Activated gamma-delta T cell treated with anti-CD3 and anti-CD28 coated beads, Interleukin-2, amount 50 U/mL, for 16 hours (primary cell): Measurements from ENCODE around the gene COMTD1.

Experiments used
- DNase-seq: peaks from one replicate; pipeline ENCODE4 v3.0.0-alpha.2; 2020; ENCODE audit warnings: low read depth

The COMTD1 gene

DNA sequence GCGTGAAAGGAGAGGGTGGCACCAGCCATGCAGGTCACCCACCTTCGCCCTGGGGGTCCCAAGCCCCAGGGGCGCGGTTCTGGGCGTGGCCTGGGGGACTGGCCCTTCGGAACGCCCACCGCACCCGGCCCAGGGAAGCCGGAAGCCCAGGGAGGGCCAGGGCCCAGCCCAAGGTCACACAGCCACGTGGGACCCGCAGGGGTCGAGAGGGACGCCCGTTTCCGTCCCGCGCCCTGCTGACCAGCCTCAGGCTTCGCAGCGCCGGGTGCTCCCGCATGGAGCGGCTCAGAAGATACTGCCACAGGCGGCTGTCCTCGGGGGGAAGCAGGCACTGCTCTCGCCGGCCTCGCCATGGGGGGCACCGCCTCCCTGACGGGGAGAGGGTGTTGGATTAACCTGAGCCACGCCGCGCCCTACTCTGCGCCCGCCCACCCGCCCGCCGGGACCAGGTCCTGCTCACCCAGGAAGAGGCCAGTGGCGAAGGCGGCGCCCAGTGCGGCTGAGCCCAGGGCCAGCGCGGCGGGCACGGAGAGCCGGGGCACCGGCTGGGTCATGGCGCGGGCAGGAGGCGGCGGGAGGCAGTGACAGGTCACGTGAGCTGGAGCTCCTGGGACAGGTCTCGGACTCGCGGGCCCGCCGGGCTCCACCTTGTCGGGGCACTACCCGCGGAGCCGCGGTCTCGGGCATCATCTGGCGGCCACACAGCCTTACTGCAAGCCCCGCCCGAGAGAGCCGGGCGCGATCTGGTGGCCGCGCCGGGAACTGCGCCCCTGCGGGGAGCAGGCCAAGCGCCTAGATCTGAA lies at the start of gene COMTD1:
TSS of gene COMTD1 (minus strand) at position 583 of the 803 bp plus-strand sequence. CDS start at position 554, 29 bp downstream.
- DNase-seq: peak; percentile 88

DNA sequence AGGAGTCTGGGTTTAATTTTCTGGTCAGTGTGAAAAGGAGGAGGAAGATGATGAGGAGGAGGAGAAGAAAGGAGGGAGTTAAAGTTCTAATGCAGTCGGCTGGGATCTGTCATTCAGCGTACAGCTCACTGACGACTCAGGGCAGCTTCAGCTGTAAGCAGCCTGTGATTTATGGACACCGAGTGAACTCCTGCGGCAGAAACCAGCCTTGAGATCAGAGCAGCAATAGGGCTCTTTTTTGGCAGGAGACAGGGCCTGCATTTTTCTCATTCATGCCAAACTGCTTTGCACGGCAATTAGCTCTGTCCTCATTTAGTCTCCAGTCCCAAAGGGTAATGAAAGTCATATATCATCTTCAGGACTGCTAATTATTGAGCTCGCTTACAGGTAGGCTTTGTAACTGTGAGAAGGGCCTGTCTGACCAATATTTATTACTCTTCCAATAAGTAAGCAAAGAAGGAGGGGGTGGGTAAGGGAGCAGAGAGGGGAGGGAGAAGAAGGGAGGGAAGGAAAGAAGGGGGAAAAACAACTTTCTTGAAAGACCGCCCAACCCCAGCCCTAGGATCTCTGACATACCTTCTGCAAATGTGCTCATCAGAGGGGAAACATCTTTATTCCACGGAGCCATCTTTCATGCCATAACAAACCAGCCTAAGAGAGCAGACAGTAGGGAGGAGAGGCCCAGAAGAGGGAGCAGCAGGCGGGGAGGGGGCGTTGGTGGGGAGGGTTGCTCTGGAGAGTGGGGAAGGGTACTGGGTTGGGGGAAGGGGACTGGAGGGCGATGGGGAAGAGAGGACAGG lies 48.1 kb upstream of the COMTD1 start:
- DNase-seq: no peak

DNA sequence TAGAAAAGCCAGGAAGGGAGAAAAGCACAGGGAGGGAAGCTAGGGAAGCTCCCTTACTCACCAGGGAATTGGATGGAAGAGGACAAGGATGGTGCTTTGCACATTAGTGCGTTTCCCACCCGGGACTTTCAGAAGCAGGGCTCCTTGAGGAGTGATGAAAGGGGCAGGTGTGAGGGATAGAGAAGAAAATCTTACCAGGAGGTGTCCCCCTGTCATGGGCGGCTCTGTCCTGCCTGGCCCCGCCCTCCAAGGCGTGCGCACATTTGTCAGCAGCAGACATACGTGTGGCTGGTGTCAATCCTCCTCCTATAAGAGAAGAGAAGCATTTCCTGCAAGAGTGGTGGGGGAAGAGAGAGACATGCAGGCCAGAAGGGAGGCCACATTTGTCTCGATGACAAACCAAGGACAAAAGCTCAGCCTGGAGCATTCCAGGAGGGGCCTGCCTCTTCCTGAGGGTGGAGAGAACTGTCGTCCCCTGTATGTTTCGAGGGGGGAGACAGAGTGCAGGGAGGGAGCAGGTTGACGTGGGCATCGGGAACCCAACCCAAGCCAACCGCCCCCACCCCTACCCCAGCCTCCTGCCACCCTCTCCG lies 47.4 kb upstream of the COMTD1 start:
- DNase-seq: no peak

DNA sequence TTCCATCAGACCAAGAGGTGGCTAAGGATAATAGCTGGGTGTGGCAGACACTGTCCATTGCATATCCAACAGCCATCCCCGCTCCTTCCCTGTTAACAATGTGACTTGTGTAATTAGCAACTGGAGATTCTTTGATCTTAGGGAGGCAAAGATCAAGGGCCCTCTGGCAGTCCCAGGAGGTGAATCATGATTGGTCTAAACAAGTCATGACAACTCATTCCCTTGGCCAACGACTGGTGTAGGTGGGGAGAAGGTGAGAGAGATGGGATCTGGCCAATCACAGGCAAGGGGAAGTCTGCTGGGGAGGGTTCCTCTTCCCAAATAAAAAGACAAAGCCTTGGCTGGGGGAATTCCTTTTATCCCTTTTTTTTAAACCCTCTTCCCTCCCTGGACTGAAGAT lies 46.2 kb upstream of the COMTD1 start:
- no peak for DNase-seq

DNA sequence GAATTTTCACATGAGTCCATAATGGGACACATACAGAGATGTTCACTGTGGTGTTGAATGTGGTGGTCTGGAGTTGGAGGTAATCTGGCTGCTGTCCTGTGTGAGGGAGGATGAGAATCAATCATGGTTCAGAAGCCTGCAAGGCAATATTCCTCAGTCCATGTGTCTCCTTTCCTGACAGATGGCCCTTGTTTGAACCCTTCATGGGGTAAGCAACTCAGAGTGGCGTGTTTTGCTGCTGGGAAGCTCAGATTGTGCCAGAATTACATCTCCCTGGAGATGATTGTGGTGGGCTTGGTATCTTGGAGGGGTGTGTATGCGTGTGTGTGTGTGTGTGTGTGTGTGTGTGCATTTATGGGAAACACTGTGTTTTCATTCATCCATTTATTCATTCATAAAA lies 44.5 kb upstream of the COMTD1 start:
- no peak for DNase-seq

DNA sequence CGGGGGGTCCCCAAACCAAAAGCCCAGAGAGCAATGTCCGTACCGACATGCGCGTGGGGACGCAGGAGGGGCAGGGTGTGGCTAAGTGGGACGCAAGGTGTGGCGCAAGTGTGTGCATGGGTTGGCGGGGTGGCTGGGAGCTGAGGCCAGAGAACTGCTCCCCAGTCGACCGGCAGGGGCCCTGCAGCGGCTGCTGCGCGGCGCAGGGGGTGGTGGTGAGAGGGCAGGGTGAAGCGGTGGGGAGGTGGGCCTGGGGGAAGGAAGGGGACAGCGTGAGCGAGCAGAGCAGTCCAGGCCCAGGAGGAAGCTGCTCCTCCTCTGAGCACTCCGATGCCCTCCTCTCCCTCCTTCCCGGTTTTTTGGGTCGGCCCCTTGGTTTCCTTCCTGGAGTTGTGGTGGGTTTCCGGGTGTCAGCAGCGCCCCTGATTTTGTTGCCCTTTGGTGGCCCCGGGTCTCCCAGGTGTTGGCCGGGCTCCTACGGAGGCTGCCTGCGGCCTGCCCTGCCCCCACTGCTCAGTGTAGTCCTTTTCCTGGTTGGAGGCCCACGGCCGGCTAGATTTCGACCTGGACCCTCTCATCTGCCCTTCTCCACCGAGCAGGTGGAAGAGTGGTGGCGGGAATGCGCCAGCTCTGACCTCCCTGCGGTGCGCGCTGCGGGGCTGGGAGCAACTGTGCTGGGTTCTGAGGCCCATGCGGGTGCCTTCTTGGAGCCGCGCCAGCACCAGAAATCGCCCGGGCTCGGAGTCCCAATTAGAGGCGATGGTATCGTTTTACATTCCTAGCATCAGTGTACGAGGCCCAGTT lies 40.5 kb upstream of the COMTD1 start:
- no peak for DNase-seq

DNA sequence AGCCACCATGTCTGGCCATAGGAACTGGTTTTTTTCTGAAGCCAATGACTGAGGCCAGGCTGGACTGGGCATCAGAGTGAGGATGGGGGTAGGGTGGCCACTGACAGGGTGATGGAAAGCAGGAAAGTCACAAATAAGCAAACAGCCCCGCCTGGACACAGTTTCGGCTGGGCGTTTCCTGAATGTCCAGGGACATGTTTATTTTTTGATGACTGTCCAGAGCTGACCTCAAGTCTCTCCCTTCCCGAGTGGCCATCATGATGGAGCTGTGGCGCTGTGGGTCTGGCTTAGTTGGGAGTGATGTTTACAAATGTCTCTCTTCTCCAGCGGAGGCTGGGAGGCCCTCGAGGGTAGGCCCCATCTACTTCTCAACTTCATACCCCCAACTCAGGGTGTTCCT lies 37.1 kb upstream of the COMTD1 start:
- DNase-seq: no peak

DNA sequence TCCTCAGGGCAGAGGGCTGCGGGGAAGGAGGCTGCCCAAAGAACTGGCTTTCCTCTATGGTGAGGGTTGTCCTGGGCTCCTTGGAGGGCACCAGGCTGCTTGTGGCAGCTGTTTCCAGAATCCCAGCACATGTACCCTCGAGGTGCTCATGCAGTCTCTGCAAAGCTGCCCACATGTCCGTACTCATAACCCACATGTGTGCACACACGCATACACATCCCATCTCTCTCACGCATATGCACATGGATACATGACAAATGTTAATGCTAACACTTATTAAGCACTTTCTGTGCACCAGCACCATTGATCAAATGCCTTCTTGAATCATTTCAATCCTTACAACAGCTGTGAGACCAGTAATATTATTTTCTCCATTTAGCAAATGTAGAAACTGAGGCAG lies 36.3 kb upstream of the COMTD1 start:
- DNase-seq: no peak

DNA sequence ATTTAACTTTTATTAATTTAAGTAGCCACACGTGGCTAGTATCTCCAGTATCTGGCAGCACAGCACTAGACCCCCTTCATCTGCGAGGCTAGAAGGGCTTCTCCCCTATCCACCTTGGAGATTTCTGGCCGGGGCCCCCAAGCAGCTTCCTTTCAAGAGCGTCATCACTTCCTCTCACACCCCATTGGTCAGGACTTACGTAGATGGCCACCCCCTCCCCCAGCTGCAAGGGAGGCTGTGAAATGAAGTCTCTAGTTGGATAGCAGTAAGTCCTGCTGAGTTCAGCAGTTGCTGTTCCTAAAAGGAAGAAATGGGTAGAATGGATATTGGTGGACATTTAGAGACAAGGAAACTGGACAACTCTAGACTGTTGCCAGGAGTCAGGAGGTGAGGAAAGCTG lies 33.8 kb upstream of the COMTD1 start:
- no peak for DNase-seq

DNA sequence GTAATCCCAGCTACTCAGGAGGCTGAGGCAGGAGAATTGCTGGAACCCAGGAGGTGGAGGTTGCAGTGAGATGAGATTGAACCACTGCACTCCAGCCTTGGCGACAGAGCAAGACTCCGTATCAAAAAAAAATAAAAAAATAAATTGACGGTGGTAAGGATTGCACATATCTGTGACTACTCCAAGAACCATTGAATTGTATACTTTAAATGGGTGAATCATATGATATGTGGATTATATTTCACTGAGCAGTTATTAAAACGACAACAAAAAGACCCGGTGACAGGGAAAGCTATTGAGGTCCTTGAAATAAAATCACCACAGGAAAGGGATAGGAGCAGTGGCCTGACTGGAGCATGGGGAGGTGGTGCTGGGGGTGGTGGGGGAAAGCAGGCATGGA lies 31.2 kb upstream of the COMTD1 start:
- no peak for DNase-seq

DNA sequence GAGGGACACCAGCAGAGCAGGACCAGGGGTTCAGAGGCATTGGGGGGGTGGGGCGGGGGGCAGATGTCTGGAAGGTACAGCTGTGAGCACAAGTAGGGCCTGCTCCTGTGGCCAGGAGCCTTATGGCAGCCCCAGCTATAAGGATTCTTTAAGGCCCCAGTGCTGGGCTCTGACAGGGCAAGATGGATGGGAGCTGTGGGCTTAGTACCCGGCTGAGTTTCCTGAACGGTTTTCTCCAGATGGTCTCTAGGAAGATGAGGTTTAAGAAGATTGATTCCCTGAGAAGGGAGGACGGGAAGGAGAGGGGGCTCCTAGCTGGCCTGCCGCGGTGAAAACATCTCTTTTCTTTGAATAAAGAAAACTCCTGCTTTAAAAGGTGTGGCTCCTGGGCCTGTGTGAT lies 30.1 kb upstream of the COMTD1 start:
- no peak for DNase-seq

DNA sequence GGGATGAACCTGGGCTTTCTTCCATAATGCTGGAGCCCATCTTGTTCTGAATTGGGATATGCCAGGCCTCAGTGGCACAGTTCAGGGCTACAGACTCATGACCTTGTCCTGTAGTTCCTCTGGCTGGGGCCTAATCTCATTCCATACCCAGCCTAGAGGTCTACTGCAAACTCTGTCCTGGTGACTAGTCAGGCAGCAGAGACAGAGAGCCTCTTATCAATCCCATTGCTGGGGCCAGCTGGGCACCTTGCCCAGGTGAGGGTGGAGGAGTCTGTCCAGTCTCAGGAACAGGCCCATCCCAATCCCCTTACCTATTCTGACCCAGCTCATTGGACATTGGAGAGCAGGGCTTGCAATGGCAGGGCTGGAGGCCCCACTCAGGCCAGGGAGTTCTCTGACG lies 28.0 kb upstream of the COMTD1 start:
- DNase-seq: no peak

DNA sequence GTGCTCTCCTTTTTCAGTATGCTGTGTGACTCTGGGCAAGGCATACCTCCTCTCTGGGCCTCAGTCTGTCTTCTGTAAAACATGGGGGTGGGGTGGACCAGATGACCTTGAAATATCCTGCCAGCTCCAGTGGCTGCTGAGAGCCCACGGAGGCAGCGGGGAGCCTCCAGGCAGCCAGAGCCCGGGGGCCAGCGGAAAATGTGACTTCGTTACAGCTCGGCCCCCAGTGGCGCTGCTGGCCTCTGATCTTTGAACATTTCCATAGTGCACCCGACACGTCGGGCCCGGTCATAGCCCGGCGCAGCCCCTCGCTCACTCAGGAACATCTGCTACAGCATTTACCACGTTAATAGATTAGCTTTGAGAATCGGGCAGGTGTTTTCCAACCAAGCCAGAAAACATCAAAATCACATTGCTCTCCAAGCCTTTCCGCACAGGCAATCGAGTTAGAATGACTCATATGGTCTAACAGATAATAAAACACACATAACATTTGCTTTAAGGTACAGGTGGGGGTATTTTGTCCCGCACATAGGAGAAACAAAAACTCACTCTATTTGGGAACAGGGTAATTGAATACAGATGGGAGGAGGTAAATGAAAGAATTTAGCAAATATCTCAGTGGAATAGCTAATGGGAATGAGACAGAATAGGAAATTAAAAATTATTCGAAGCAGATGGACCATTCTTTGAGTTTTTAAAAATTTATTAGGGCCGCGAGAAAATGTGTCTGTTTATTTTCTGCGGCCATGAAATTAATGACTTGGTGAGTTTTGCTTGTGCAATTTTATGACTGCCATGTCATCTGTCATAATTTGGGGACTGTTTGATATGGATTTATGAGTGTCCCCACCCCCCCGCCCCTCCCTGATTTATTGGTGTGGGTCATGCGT lies 26.3 kb upstream of the COMTD1 start:
- DNase-seq: no peak

DNA sequence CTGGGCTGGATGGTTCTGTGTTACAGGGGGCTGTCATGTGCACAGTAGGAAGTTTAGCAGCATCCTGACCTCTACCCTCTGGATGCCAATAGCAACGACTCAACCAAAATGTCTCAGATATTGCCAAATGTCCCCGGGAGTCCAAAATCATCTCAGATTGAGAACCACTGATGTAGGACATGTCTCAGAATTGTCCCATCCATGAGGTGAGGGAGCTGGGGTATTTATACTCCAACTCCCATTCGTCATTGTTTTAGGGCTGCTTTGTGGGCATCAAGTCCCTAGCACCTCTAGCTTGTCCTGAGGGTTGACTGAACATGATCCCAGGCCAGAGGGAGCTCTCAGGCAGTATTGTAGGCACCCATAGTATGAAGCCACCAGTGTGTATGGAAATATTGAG lies 25.2 kb upstream of the COMTD1 start:
- no peak for DNase-seq

DNA sequence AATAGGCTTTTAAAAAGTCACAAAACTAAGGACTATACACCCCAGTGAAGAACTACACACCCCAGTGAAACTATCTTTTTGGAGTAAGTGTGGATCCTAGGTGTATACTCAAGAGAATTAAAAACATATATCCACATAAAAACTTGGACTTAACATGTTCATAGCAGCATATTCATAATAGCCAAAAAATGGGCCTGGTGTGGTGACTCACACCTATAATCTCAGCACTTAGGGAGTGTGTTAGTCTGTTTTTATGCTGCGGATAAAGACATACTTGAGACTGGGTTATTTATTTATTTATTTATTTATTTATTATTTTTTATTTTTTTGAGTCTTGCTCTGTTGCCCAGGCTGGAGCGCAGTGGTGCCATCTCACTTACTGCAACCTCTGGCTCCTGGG lies 19.0 kb upstream of the COMTD1 start:
- DNase-seq: no peak

DNA sequence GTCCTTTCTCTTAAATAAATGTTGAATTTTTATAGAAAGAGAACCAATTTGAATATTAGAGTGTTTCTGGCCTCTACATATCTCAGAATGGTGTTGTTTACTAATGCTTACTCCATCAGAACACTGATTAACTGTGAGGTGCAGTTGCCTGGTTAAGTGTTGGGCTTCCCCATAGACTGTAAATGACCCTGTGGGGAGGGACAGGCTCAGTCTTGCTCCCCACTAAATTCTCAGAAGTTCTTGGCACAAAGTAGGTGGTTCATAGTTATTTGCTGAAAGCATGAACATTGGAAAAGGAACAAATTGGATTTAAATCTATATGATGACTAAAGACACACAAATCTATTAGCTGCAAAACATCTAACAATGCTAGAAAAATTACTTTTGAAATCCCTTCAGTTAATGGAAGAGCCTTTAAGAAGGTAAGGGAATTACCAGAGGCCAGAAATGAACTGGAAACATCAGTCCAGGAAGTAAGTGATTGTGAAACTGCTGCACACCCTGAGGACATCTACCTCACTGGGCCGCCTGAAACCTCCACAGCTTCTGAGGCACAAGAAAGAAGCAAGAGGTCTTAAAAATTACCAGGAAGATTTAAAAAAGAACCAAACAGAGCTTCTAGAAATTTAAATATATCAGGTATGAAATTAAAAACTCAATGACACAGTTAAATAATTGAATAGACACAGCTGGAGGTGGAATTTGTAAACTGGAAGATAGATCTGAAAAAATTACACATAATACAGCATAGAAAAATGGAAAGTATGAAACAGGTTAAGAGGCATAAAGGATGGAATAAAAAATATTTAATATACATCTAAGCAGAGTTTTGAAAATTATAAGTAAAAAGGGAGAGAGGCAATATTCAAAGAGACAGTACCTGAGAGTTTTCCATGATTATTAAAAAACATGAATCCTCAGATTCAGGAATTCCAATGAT lies 17.8 kb upstream of the COMTD1 start:
- DNase-seq: no peak

DNA sequence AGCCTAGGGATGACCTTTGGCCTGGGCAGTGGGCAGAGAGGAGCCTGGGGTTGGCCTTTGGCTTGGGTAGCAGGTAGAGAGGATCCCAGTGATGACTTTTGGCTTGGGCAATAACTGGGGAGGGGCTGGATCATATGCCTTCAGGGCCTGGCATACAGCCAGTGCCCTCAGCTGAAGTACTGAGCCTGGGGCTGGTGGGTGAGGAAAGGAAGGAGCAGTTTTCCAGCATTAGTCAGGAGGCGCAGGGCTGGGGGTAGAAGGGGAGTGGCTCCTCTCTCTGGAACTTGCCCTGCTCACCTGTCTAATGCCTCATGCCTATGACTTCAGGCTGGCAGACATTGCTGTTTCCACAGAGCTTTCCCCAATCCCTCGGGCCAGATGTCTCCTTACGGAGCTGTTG lies 15.2 kb upstream of the COMTD1 start:
- DNase-seq: no peak

DNA sequence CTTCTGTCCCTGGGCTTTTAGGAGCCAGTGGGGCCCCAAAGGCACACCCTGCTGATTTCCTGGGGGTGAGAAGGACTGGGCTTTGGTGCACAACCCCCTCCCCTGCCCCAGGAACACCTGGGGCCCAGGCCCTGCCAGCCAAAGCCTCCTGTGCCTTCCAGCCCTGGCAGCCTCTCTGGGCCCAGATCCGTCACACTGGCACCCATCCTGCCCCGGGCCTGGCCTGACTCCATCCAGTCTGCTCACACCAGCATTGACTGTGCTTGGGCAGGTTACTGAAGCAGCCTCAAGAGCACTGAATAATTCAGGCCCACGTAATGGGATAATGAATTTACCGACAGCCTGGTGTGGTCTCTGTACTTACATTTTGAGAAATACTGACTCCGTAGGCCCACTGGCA lies 12.0 kb upstream of the COMTD1 start:
- DNase-seq: no peak

DNA sequence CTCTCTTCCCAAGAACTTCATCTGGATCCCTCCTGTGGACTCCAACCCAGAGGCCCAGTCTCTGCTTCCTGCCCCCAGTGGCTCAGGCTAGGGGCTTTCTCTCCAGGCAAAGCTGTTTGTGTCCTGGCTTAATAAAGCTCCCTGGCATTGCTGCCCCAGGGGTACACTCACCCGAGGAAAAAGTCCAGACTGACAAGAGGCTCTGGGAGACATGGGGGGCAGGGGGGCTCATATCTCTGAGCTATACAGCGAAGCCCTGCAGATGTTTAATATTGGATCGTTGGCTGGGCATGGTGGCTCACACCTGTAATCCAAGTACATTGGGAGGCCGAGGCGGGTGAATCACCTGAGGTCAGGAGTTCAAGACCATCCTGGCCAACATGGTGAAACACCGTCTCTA lies 10.7 kb upstream of the COMTD1 start:
- DNase-seq: no peak
